Glomerular visceral epithelial cell (primary cell): ENCODE measurements around the gene FOXRED2.
"Not testable (repeated sequence)": the region's sequence is repeated elsewhere in the genome, so short reads cannot be mapped to it uniquely, and the experiment has no call there.

Source experiments
- DNase-seq: peaks from one replicate; pipeline ENCODE4 v3.0.0-alpha.2; 2016; ENCODE audit errors: extremely low spot score

Gene FOXRED2

DNA sequence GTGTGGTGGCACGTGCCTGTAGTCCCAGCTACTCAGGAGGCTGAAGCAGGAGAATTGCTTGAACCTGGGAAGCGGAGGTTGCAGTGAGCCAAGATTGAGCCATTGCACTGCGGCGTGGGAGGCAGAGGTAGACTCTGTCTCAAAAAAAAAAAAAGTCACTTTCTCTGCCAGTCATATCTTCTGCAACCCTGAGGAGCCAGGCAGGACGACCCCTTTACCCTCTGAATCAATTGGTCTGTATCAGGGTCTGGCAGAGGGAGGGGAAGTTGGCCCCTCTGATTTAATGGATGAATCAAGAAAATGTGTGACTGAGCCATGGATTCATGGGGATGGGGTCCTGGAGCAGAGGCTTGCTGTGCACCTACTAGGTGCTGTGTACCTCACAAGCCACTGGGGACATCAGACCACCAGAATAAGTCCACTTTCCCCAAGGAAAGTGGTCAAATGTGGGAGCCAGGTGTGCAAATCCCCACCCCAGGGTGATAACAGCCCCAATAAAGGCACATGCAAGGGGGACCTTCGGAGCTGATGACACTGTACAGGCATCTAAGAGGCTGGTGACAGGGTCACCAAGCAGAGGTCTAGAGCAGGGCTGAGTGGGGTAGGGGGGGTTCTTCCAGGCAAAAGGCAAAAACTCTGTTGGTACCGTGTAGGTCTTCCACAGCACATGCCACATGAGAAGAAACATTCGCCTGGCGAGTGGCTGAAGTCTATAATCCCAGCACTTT is 54.4 kb downstream of the FOXRED2 start:
- no peak for DNase-seq

DNA sequence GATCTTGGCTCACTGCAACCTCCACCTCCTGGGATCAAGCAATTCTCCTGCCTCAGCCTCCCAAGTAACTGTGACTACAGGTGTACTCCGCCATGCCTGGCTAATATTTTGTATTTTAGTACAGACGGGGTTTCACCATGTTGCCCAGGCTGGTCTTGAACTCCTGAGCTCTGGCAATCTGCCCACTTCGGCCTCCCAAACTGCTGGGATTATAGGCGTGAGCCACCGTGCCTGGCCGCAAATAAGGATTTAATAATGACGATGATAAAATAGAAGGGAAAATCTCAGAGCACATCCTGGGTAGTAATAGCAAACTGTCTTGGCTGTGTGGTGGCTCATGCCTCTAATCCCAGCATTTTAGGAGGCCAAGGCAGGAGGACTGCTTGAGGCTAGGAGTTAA is 55.9 kb downstream of the FOXRED2 start:
- not testable (repeated sequence) for DNase-seq

DNA sequence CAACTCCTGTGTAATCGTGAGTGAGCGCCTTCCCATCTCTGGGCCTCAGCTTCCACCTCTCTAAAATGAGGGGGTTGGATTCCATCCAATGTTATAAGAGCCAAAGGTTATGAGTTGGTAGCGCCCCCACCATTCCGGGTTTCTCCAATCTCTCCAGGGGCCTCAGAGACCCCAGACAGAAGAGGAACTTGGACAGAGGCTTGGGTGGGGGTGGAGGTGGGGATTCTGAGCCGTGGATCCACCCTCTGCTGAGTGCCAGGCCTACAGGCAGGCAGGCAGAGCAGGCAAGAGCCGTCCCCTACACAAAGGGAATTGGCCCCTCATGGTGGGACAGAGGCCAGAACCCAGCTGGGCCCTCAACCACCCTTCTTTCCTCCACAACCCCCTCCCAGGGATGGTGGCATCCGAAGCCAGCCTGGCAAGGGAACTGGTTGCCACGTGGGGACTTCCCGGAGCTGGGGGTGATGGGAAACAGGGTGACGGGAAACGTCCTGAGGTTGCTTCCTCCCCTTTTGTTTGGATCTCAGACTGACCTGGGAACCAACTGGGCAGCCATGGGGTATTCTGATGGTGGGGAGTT is 57.2 kb downstream of the FOXRED2 start:
- no peak for DNase-seq

DNA sequence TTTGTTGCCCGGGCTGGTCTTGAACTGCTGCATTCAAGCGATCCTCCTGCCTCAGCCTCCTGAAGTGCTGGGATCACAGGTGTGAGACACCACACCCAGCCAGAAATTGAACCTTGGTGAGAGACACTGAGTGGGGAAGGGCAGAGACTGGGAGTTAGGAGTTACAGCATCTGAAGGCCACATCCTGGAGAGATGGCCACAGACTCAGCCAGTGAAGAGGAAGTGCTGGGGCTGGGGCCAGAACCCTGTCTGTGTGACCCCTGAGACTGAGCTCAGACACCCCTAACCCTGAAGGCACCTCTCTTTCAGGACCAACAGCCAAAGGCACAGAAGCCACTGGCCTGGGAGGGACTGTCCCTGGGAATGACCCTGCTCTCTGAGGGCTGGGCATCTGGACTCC is 59.2 kb downstream of the FOXRED2 start:
- no peak for DNase-seq

DNA sequence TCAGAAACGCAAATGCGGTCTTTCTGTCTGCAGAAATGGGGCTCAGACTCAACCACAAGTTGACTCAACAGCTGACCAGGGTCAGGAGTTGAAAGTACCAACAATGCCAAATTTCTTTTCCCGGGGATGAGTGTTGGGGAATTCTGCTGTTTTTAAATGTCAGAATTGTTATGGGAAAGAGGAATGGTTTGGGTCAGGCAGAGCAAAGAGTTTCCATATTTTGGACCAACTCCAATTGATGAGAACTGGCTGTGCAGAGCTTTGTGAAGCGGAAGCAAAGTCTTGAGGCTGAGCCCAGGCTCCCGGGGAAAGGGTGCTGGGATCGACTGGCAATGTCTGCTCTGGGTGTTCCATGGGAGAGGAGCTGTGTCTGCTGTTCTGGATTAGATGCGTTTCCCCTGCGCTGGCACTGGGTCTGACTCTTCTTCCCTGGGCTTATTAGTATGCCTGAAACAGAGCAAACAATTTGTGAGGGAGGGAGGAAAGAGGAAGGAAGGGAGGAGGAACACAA is 61.6 kb downstream of the FOXRED2 start:
- DNase-seq: peak; percentile 91

DNA sequence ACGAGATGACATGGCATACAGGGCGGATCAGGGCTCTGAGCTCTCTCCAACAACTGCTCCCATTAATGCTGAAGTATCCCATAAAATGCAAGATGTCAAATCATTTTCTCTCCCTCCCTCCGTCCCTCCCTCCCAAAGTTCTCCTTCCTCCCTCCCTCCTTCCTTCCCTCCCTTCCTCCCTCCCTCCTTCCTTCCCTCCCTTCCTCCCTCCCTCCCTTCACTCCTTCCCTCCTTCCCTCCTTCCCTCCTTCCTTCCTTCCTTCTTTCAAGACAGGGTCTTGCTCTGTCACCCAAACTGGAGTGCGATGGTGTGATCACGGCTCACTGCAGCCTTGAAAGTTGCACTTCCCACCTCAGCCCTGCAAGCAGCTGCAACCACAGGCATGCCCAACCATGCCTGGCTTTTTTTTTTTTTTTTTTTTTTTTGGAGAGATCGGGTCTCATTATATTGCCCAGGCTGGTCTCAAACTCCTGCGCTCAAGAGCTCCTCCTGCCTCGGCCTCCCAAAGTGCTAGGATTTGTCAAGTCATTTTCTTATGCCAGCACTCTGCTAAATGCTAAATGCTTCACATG is 63.6 kb downstream of the FOXRED2 start:
- DNase-seq: peak; percentile 57

DNA sequence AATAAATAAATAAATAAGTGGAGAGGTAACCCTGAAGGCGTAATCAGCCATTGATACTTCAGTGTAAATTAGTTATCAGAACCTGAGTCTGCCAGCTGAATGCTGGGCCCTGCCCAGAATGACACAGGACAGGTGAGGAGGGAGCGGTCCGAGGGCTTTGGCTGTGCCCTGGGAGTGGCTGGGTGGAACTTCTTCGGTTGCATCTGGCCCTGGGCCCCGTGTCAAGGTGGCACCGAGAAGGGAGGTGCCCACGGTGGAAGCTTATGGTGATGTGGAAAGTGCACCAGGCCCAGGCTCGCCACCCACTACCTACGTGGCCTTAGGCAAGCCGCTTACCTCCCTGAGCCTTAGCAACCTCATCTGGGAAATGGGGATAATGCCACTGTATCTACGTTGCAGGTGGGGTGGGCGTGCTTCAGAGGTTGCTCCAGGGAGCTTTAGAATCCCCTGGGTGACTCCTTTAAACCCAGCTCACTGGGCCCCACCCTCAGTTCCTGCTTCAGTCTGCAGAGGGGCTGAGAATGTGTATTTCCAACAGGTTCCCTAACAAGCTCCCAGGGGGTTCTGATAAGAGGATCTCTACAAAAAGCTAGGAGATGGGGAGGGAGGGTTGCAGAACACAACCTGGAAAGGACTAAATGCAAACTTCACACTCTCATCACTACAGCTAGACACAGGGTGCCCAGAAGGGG is 64.2 kb downstream of the FOXRED2 start:
- DNase-seq: no peak

DNA sequence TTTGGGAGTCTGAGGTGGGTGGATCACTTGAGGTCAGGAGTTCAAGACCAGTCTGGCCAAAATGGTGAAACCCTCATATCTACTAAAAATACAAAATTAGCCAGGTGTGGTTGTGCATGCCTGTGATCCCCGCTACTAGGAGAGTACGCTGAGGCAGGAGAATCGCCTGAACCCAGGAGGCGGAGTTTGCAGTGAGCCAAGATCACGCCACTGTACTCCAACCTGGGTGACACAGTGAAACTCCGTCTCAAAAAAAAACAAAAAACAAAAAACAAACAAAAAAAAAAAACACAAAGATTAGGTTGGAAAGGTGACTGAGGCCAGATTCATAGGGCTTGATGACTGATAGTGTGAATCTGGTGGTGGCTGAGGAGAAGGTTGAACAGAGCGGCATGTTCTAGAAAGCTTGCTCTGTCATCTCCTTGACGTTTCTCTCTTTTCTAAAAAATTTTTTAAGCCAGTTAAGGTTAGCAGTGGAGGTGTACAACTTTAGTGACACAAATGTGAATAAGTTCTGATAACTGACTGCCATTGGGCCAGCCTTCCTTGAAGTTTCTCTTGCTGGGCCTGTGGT is 66.3 kb downstream of the FOXRED2 start:
- no peak for DNase-seq

DNA sequence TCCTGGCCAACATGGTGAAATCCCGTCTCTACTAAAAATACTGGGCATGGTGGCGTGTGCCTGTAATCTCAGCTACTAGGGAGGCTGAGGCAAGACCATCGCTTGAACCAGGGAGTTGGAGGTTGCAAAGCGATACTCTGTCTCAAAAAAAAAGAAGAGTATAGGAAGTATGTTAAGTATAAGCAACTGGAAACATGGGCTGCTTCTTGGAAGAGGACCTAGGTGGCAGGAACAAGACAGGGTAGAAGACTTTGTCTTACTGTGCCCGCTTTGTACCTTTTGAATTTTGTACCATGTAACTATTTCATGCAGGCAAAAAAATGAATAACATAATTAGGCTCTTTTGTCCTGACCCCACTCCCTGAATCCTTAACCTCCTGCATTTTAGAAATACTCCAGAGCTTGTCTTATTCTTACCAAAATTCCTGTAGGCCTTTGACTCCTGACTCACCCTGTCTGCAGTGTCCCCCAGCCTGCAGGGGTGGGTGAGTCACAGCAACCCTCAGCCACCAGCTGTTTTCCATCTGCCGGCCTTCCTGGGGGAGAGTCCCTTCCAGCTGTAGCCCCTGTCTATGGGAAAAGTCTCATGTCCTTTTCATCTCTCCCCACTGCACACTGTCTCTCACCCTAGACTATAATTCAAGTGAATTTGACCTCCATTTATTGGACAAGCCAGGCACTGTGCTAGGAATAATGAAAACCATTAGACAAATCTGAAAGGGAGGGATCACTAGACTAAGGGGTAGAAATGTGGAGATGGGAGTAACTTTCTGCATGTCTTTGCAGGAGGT is 67.2 kb downstream of the FOXRED2 start:
- DNase-seq: peak; percentile 88
